GM18870 (cell line): ENCODE measurements around the gene SP6.

Experiments used
- ATAC-seq: cut with Tn5 transposase; IDR thresholded peaks from one replicate; pipeline ENCODE4 v1.9.1; 2021; ENCODE audit warnings: moderate library complexity; ENCODE audit not compliant: unreplicated experiment

Gene SP6

DNA sequence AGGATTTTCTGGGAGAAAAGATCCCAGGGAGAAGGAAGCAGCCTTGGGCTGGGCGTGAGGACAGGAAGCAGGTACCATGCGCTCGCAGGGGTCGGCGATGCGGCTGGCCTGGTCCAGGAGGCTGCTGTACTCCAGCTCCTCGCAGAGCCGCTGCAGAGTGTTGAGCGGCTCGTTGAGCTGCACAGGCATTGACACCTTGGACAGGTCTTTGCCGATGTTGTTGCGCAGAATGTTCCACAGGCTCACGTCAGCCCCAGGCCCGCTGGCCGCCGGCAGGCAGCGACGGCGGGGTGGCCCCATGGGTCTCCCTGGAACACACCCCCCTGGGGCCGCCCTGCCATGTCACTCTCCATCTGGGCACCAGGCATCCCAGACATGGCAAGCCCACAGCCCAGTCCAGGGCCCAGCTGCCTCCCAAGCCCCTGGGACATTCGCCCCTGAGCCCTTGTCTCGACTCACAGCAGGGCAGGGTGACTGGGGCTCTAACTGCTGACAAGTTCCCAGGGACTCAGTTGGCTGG, 37.4 kb downstream of the SP6 start:
- no peak for ATAC-seq

DNA sequence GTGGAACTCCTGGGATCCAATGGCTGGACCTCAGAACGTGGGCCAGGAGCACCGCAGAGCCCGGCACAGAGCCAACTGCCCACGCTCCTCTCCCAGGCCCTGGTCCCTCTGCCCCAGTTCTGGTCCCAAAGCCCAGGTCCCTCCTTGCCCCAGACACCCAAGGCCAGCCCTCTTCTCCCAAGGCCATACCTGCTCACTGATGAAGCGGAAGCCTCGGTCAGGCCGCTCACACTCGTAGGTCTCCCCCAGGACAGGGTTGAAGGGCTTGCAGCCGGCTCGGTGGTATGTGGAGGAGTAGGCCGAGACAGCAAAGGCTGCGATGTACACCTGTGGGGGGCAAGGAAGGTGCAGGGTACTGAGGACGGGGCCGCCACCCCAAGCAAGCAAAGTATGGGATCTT, 37.9 kb downstream of the SP6 start:
- no peak for ATAC-seq

DNA sequence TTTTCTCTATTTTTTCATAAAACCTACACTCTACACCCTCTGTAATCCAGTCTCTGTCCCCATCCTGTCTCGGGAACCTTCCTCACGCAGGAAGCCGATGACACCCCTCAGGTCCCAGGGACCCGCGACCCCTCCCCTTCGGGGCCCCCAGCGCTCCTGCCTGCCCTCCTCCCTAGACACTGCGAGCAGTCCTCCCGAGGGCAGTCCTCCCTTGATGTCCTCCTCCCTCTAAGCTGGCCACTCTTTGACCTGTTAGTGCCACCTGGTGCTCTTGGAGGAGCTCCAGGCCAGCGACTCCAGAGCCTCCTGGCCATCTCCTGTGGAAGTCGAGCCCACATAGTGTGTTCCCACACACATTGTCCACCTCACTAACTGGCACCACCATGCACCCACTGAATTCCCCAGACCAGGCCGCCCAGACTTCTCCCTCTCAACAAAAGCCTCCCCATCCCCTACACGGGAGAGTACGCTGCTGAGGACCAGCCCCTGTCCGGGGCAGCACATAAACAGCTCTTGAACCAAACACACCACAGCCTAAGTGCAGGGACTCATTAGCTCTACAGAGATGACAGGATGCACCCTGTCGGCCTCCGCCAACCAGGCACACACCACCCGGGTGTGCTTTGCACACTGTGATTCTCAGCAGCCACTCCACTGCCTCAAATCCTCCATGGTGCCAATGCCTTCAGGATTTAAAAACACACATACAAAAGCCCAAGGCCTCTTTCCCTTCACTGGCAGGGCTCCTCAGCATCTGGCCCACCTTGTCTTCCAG, 38.6 kb downstream of the SP6 start:
- ATAC-seq = no peak

DNA sequence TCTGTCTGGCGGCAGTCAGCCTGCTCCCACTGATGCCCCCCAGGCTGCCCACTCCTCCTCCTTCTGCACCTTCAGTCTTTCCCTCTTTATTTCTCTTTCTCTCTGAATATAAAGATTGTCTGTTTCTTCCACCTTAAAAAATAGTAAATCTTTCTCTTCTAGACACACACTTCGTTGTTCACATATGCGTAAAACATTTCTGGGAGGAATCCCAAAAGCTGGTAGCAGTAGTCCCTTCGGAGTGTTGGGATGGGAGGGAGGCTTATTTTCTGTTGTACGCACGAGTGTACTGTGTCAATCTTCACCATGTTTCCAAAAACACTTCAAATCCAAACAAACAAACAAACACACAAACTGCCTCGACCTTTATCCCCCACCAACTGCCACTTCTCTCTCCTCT, 39.3 kb downstream of the SP6 start:
- ATAC-seq = no peak

DNA sequence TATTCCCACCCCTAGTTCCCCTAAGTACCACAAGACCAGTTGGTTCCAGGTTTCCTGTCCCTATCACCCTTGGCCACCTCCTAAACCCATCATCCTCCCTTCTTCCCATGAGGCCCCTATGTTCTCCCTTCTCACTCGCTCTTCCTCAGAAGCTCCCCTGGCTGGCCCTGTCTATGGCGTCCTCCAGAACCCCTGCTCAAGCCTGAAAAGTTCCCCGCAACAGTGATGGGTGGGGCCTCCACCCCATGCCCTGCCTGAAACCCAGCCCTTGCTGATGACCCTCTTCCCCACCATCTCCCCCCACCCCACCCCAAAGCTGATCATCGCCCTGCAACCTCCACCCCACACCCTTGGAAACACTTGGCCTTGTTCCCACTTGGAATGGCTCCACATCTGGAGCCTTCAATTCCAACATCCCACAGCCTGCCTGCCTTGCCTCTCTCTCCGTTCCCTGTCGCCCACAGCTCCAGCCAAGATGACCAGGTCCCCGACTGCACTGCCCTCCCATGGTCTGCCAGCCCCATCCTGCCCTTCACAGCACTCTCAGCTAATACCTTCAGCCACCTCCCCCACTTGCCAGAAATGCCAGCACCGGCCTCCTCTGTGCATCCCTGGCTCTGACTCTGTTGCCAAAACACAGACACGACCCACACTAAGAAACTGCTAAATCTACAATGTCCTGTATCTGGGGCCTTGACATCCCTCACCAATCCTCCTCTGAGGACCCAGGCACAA, 39.9 kb downstream of the SP6 start:
- ATAC-seq = no peak

DNA sequence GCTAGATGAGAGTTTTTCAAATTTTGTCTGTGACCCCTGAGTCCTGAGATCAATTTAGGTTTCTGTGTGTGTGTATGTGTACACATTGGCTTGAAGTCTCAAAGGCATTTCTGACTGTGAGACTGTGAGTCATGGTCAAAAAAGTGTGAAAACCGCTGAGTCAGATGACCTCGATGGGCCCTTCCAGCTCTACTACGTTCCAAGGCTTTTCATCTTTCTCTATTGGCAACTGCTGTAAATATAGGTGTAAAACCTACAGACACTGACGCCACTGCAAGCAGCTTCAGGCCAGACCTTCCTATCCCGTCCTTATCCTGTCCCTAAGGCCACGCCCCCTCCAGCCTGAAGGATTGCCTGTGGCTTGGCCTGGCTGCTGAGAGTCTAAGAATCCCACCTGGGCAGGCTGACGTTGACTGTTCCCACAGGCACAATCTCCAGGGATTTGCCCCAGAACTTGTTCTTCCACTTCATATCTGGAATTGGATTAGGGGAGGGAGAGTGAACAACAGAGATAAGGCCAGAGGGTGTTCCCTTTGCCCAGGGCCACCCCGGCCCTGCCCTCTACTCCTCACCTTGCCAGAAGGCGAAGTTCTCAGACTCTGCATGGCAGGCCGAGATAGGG, 40.7 kb downstream of the SP6 start:
- no peak for ATAC-seq

DNA sequence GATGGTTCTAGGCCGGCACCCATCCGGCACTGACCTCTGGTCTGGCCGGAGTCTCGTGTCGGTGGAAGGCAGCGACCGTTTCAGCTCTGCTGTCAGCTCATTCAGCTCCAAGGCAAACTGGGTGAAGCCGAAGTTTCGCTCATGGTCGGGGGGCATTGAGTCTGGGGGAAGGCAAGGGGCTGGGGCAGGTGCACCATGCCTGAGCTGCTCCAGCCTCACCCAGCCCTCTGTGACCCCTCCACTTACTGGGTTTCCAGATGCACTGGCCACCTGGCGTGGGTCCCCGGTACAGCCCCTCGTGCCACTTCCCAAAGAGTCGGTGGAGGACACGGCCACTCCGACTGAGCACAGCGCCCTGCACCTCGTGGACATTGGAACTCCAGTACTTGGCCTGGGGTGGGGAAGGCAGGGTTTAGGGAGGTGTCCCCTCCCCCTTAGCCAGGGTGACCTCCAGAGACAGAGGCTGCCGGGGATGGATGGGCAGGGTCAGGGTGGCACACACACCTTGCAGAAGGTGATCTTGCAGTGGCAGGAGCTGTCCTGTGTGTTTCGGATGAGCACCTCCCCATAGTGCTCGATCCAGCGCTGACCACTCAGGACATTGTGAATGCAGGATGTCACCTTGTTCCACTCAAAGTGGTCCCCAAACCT, 42.0 kb downstream of the SP6 start:
- ATAC-seq = no peak

DNA sequence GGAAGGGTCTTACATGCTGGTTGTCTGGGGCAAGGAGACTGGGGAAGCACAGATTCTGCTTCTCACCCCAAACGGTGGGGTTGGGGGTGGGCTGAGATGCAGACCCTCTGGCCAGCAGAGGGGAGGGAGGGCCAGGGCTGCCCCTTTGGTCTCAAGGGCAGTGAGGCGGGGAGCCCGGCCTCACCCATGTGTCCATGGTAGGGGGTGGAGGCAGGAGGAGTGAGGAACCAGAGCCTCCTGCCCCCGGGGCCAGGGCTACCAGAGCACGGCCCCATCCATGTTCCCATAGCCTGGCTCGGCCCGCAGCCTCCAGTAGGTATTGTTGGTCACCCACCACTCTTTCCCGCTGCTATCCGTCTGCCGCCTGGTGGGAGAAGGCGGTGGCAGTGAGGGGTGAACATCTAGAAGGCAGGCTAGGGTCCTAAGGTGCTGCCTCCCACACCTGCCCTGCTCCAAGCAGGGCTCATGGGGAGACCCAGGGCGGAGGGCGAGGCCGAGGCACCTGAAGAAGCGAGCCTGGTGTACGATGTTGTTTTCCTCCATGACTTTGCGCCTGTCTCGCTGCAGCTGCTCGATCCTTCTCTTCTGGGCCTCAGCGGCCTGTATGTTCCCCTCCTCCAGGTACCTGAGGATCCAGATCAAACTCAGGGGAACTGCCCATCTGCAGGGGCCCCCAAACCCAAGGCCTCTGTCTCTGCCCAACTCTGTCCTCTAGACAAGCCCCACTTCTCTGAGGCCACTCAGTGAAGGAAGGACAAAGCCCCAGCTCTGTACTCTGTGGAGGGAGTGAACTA, 42.7 kb downstream of the SP6 start:
- ATAC-seq = no peak

DNA sequence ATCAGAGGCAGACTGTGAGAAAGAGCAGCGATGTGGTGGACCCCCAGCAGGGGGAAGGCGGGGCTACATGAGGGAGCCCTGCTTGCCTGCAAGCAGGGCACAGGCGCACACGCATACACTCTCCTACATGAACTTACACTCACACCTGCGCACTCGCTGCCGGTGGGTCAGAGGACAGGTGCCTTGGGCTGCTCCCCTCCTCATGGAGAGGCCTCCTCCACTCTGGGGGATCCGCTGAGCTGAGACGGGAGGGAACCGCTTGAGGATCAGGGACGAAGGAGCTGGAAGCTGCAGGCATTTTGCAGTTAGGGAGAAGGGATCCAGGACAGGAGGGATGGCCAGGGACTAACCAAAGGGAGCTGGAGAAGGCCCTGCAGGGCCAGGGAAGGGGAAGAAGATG, 43.5 kb downstream of the SP6 start:
- no peak for ATAC-seq

DNA sequence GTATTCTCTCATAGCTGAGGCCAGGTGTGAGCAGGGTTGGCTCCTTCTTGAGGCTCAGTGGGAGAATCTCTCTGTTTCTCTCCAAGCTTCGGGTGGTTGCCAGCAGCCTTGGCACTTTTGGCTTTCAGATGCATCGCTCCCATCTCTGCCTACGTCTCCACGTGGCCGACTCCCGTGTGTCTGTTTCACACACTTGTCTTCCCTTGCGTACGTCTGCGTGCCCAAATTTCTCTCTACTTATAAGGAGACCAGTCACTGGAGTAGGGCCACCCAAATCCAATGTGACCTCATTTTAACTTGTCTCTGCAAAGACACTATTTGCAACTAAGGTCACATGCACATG, 44.1 kb downstream of the SP6 start:
- no peak for ATAC-seq

DNA sequence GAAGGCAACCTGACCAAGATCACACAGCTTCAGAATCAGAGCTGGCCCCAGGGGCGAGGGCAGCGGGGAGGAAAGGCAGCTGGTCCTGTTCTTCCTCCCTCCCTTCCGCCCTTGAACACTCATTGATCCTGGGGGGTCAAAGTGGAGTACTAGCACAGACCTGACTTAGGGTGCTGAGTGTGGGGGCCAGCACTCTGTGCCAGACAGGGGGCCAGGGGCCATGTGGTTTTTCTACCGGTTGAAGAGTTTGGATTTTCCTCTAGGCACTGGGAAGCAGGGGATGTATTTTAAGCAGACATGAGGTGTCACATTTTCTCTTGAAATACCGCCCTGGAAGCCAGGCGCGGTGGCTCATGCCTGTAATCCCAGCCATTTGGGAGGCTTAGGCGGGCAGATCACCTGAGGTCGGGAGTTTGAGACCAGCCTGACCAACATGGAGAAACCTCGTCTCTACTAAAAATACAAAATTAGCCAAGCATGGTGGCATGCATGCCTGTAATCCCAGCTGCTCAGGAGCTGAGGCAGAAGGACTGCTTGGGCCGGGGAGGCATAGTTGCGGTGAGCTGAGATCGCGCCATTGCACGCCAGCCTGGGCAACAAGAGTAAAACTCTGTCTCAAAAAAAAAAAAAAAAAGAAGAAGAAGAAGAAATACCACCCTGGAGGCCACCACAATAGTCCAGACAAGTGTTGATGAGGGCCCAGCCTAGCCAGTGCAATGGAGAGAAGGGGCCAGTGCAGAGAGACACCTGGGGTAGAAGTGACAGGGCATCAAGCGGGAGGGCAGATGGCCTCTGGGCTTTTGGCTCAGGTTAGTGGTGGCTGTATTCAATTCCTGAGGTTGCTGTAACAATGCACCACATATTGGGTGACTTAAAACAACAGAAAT, 44.7 kb downstream of the SP6 start:
- no peak for ATAC-seq

DNA sequence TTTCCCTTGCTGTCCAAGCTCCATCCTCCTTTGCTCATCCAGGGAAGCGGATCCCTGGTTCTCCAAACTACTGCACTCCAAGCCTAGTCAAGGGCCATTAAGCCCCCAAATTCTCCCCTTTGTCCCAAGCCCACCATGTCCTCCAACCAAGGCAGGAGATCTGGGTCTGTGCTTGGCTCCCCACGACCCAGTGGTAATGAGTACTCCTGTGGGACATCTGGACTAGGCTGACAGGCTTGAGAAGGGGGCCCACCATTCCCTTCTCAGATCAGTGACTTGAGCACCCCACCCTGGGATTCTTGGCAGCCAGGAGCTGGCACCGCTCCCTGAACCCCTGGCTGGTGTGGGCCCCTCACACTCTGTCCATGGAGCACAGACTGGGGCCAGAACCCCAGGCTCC, 46.5 kb downstream of the SP6 start:
- no peak for ATAC-seq

DNA sequence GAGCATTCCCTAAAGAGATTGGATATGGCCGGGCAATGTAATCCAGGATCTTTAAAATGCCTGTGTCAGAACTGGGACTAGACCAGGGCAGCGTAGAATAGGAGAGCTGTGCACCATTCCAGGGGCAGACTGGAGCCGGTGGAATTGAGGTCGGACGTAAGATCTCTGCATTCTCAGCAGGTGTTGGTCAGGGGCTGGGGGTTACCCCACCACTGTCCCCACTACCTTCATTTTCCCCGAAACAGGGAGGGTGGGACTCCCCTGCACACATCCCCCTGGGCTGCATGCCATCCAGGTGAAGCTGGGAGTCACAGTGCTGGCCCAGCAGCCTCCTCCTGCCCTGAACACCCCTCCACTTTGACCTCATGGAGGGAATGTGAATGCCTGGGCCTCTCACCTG, 47.2 kb downstream of the SP6 start:
- ATAC-seq = no peak

DNA sequence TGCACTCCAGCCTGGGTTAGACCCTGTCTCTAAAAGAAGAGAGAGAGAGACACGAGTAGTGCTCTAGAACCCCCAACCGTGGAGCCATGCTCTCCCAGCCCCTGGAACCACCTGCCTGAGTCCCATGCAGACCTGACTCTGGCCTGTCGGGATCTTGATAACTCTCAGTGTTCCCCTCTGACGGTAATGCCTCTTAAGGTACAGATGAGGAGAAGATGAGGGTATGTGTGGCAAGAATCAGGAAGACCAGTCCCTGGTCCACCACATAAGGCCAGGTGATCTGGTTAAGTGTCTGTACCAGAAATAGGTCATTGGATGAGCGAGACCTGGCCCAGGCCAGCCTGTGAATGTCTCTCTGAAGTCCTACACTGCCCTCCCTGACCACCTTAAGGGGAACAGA, 47.8 kb downstream of the SP6 start:
- ATAC-seq = no peak

DNA sequence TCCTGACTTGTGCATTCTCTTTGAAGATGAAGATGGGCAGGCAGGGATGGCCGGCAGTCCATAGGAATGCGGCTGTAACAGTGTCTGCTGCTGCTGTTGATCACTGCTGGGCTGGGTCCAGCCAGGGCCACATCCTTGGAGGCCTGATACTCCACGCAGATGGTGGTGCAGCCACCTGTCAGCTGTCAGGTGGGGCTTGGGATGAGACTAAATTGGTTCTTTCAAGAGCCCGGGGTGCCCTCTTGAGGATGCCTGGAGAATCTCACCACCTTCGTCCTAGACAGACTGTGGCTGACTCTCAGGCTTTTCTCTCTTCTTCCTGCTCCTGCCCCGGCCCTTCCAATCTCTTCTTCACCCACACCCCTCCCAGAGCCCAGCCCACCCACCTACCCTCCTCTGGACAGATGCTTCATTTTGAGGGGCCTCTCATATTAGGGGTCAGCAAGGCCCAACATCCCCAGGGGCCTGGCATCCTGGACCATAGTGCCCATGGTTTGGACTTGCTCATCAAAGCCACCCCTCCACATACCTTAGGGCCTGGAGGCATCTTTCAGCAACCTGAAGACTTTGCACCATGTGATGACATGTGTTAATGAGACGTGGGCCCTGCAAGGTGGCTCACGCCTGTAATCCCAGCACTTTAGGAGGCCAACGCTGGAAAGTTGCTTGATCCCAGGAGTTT, 48.5 kb downstream of the SP6 start:
- ATAC-seq = no peak

DNA sequence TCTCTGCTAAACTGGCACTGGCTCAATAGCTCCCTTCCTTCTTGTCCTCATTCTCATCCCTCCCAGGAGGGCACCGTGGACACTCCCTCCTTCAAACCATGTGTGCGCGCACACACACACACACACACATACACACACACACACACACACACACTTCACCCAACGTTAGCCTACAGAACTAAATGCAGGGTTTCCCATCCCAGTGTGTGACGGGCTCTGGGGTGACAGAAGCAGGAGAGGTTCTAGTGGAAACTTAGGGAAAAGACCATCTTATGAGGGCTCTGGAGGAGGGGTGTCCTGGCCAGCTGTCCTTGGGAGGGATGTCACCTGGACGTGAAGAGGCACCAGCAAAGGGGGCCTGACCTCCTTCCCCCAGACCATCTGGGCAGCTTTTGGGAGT, 49.1 kb downstream of the SP6 start:
- ATAC-seq = no peak

DNA sequence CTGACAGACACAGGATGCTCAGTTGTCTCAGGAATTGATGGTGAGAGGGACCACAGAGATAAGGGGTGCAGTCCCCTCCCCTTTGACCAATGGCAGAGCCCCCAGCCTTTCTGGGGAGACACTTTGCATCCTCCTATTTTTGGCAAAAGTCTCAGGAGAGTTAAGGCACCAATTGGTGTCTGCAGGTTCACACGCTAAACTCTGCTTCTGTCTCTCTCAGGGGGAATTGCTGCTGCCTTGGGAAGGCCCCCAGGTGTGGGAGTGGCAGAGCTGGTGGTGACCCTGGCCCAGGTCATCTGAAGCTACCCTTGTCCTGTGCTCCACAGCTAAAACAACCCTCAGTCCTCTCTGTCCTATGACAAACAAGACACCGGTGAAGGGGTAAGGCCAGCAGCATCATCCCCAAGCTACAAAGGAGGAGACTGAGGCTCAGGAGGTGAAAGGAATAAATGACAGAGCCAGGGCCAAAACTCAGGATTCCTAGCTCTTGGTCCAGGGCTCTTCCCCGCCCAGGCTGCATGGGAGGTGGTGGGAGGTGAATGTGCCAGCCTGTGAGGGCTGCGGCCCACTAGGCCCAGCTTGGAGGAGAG, 49.7 kb downstream of the SP6 start:
- ATAC-seq = no peak

DNA sequence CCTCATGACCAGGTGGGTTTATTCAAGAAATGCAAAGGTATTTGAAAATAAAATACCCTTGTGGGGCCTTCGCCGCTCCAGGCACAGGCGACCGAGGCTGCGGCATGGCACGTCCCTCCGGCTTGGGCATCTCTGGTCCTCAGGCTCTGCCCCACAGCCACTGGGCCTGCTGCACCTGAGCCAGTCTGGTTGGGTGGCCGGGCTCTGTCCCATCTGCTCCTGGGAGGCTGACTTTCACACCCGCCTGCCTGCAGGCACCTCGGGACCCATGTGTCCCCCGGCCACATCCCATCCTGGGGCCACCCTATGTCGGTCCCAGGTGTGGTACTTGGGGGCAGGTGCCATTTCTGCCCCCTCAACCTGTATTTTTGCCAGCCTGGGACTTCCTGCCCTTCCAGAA, 50.3 kb downstream of the SP6 start:
- ATAC-seq = no peak

DNA sequence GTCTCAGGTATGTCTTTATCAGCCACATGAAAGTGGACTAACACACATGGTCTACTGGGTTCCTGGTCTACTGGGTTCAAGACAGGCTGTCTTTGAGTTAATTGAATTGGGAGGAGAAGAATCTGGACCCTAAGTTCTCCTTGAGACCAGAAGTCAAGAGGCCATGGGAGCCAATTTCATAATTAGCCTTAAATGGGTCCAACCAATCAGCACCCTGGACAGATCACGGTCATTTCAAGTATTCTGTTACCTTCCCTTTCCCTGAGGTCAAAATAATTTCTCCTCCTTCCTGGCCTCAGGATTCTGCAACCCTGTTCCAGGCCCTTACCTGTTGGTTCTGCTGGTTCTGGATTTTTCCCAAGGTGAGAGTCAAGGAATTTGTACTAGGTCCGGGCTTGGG, 53.2 kb downstream of the SP6 start:
- ATAC-seq = no peak
